Lung (tissue), 12 donors: ENCODE results near the gene MAD2L1BP. TPM values are rescaled to one million over a fixed set of nuclear protein-coding genes. Genes with fewer than 3 reads are reported as not detected.

ENCODE experiments used
- ATAC-seq: fragments of 200-7000 bp; cut with Tn5 transposase; one replicate; pipeline ENCODE4 v1.9.1; 2020; ENCODE audit warnings: moderate number of reproducible peaks; ENCODE audit not compliant: insufficient read depth, low FRiP score
- DNase-seq, 3 donors: peaks; one replicate each; pipeline ENCODE4 v3.0.0-alpha.2; 2013 to 2017
- H3K27ac ChIP-seq, 2 donors: one replicate each; pipeline ENCODE4 v1.5.1; 2013; ENCODE audit warnings: mild to moderate bottlenecking in 2 of 2, moderate library complexity in 2 of 2, control low read depth in 1 of 2, inconsistent platforms in 1 of 2, low read depth in 1 of 2, low read length in 1 of 2
- H3K27me3 ChIP-seq, 3 donors: one replicate each; pipeline ENCODE4 v1.5.1; 2013; ENCODE audit warnings: low read length in 2 of 3; ENCODE audit not compliant: control insufficient read depth in 3 of 3, insufficient read depth in 3 of 3
- H3K36me3 ChIP-seq, 4 donors: one replicate each; pipeline ENCODE4 v1.5.1; 2013; ENCODE audit warnings: low read length in 4 of 4, mild to moderate bottlenecking in 1 of 4, moderate library complexity in 1 of 4; ENCODE audit not compliant: control insufficient read depth in 4 of 4, insufficient read depth in 4 of 4
- H3K4me1 ChIP-seq, 5 donors: one replicate each; pipeline ENCODE4 v1.5.1; 2013; ENCODE audit warnings: low read length in 5 of 5, mild to moderate bottlenecking in 2 of 5, moderate library complexity in 1 of 5; ENCODE audit not compliant: control insufficient read depth in 5 of 5, insufficient read depth in 5 of 5
- H3K4me3 ChIP-seq: one replicate; pipeline ENCODE4 v1.5.1; 2013; ENCODE audit warnings: mild to moderate bottlenecking, control low read depth, moderate library complexity
- H3K9ac ChIP-seq, 2 donors: one replicate each; pipeline ENCODE4 v1.5.1; 2013; ENCODE audit warnings: low read length in 2 of 2, control low read depth in 1 of 2; ENCODE audit not compliant: insufficient read depth in 1 of 2
- H3K9me3 ChIP-seq, 4 donors: one replicate each; pipeline ENCODE4 v1.5.1; 2013; ENCODE audit warnings: low read length in 3 of 4, mild to moderate bottlenecking in 1 of 4, moderate library complexity in 1 of 4; ENCODE audit not compliant: control insufficient read depth in 4 of 4, insufficient read depth in 3 of 4
- CTCF ChIP-seq: IDR thresholded peaks from 2 replicates; pipeline ENCODE4 v1.5.1; 2012; ENCODE audit warnings: mild to moderate bottlenecking; ENCODE audit errors: control extremely low read depth, extremely low read depth
- WGBS, 2 donors: extraction: QIAGEN DNeasy Blood & Tissue Kit; methylation state at CpG; one replicate each; pipeline ENCODE4 v1.1.7; 2013; 5-methylcytosine and 5-hydroxymethylcytosine counted together
- polyA plus RNA-seq, 2 donors: library from polyadenylated mRNA; stranded (reverse); fragments of 200-250 nt; gene quantifications; one replicate each; pipeline ENCODE4 v1.2.1, GENCODE V29; 2013
- total RNA-seq, 2 donors: library from RNA; depleted of rRNA in 1 of 2; stranded (reverse); fragments of >200 nt in 1 of 2; gene quantifications; one replicate each; pipeline ENCODE4 v1.2.1, GENCODE V29; 2014 to 2021
- donor health status: control.
- donor health status: control.
- donor health status: Bipolar disorder and iron deficiency.
- donor health status: healthy.
- donor health status: DM: yes; HTN: yes; CAD: no.

The MAD2L1BP gene
- total and polyA plus RNA-seq, 4 donors, result 14.9 to 29.3 (median 18.8) TPM

- peaks cover 3 to 38% (median 16%) of the 10 kb centered on the region in 5 donors for H3K4me1 ChIP-seq
- ATAC-seq, result no peak
- no peak overlapping the region for H3K4me3 ChIP-seq
- H3K27me3 ChIP-seq, result no peaks in the 10 kb centered on the region
- TF ChIP-seq CTCF, result no peak
- H3K9me3 ChIP-seq, result no peaks in the 10 kb centered on the region
- no peak overlapping the region for H3K27ac ChIP-seq
- 74 to 76% methylated on average over 1 of the region's 1 CpG for WGBS, 2 donors
- H3K9ac ChIP-seq, result no peak overlapping the region
- peak in 1 of 3 donors; percentile 11 for DNase-seq
- peaks cover 6 to 17% (median 13%) of the 10 kb centered on the region in 4 donors for H3K36me3 ChIP-seq
Observed at GRCh38 chr6:43683708-43684455, 48.2 kb downstream of the MAD2L1BP start.

- TF ChIP-seq CTCF, result no peak
- Histone ChIP-seq H3K27me3 (no peaks in the 10 kb centered on the region), H3K9me3 (no peaks in the 10 kb centered on the region), H3K9ac (peak overlapping the region; percentile 84 to 89), H3K4me3 (peak overlapping the region; percentile 83), H3K36me3 (peaks cover 0 to 10% (median 0%) of the 10 kb centered on the region in 4 donors), H3K4me1 (peaks cover 3 to 38% (median 14%) of the 10 kb centered on the region in 5 donors), H3K27ac (peak overlapping the region; percentile 77 to 82)
- no peak for ATAC-seq
- DNase-seq, result no peak
- 9 to 10% methylated on average over 10 of the region's 10 CpGs for WGBS, 2 donors
Observed at GRCh38 chr6:43687079-43687436, 51.4 kb downstream of the MAD2L1BP start.

DNA sequence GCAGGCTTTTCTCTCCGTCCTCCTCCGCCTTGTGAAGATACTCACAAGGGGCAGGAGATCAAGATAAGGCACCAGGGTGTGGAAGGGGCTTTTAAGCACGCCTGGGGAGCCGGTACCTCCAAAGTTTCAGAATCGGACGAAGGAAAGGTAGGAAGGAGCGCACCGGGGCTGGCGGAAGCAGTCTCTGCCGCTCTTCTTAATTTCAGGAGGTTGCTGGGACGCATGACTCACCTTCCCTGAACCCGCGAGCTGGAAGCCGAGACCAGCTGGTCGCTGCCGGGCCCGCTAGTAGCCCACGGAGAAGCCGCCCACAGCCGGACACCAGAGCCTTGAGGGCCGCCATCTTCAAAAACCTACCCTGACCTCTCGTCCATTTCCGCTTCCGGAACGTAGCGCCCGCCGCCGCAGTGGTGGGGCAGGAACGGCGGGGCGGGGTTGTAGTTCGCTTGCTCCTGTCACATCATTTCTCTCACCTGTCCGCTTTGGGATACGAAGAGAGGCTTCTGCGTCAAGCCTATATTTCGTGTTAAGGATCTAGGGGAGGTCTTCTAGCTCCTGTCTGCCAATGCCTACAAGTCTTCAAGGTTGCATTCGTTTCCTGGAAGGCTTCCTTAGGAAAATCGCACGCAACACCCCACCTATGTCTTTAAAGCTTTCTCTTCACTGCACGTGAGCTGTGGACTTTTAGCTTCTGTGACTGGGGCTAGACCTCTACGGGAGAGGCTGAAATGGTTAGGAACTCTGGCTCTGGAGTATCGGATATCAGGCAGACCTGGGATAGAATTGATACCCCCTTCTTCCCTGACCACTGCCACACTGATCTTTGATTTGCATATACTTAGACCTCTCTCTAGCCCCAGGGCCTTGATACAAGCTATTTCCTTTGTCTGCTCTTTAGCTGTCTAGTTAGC, 52.1 kb downstream of the MAD2L1BP start, which contains the start of gene MRPS18A:
Gene MRPS18A, minus strand, starts transcription at position 355 of the 911 bp plus-strand sequence. Its CDS starts 12 bp downstream, at position 343.
- TF ChIP-seq CTCF, result no peak
- Histone ChIP-seq H3K4me3 (peak within 1 kb of the TSS; percentile 83), H3K27me3 (no peaks in the 10 kb centered on the region), H3K4me1 (peaks cover 2 to 37% (median 14%) of the 10 kb centered on the region in 5 donors), H3K36me3 (peaks cover 0 to 7% (median 0%) of the 10 kb centered on the region in 4 donors), H3K9me3 (no peaks in the 10 kb centered on the region), H3K27ac (peak within 1 kb of the TSS; percentile 77 to 82), H3K9ac (peak within 1 kb of the TSS; percentile 84 to 89)
- 8% methylated on average over 43 of the region's 43 CpGs for WGBS, 2 donors
- DNase-seq, result peak; percentile 78 to 84 (median 79)
- ATAC-seq, result peak; percentile 87
